ENCODE data around the gene MS4A10. TPM values are rescaled to one million over a fixed set of nuclear protein-coding genes. Genes with fewer than 3 reads are reported as not detected.

MS4A10 gene
- total and polyA plus RNA-seq, 9 of the 15 experiments (the other 6 are each of a cell fraction or from before 2014, with no cell fraction given): not detected

- TF ChIP-seq ZNF707 (CRISPR knock-in tag; conservative IDR thresholded peaks at IDR 0.05): no peak
- TF ChIP-seq, protein P1, sequence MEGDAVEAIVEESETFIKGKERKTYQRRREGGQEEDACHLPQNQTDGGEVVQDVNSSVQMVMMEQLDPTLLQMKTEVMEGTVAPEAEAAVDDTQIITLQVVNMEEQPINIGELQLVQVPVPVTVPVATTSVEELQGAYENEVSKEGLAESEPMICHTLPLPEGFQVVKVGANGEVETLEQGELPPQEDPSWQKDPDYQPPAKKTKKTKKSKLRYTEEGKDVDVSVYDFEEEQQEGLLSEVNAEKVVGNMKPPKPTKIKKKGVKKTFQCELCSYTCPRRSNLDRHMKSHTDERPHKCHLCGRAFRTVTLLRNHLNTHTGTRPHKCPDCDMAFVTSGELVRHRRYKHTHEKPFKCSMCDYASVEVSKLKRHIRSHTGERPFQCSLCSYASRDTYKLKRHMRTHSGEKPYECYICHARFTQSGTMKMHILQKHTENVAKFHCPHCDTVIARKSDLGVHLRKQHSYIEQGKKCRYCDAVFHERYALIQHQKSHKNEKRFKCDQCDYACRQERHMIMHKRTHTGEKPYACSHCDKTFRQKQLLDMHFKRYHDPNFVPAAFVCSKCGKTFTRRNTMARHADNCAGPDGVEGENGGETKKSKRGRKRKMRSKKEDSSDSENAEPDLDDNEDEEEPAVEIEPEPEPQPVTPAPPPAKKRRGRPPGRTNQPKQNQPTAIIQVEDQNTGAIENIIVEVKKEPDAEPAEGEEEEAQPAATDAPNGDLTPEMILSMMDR (IDR thresholded peaks at IDR 0.05 in 2 of 3, conservative IDR thresholded peaks at IDR 0.05 in 1 of 3; ENCODE audit: insufficient read depth in 2 of 3, low read depth in 1 of 3, low read length in 3 of 3): peak; percentile 76 to 89 (median 82)
Observed at GRCh38 chr11:60767388-60767811, 17.7 kb upstream of the MS4A10 start (continued).

DNA sequence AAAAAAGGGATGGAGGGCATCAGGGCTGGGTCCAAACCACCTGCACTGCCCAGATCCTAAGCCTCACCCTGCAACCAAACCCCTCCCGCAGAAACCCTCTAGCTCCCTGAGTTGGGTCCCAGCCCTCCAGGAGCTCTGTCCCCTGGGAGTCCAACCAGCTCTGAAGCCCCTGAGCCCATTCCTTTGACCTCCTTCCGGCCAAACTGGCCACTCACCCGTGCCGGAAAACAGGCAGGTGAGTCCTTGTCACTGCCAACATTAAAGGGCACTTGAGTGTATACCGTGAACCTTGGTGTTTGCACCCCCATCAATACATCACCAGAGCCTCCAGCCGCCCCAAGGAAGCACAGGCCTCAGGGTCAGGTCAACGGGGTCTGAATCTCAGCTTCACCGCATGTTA is 16.9 kb upstream of the MS4A10 start:
- Histone ChIP-seq H3K27me3 (ENCODE audit: control insufficient read depth in 2 of 2, insufficient read depth in 2 of 2, low read length in 2 of 2) (peaks cover 43 to 82% of the 10 kb centered on the region in 2 experiments), H2AFZ (ENCODE audit: low read depth, low read length) (no peak overlapping the region), H4K20me1 (replicated peaks; ENCODE audit: control insufficient read depth, insufficient read depth, low read length) (peaks cover 6% of the 10 kb centered on the region; the same call in 1 of the 2 replicates), H3K4me2 (ENCODE audit: insufficient read depth, low read length) (no peak overlapping the region), H3K79me2 (ENCODE audit: control insufficient read depth, insufficient read depth, low read length) (no peaks in the 10 kb centered on the region), H3K9me1 (ENCODE audit: control insufficient read depth, insufficient read depth, low read length) (no peaks in the 10 kb centered on the region), H3K36me3 (ENCODE audit: control insufficient read depth, insufficient read depth, low read length) (no peaks in the 10 kb centered on the region), H3K27ac (ENCODE audit: extremely low read depth, low read depth, low read length) (no peak overlapping the region), H3K4me3 (no peak overlapping the region), H3K4me1 (replicated peaks in 1 of 2; ENCODE audit: control insufficient read depth in 2 of 2, insufficient read depth in 2 of 2, low read length in 2 of 2) (peaks cover 0 to 14% of the 10 kb centered on the region in 2 experiments; a peak in 1 of 5 replicates), H3K9me3 (replicated peaks; ENCODE audit: control insufficient read depth, insufficient read depth, low read depth, low read length) (no peaks in the 10 kb centered on the region), H3K9ac (ENCODE audit: insufficient read depth in 1 of 2, low read depth in 2 of 2, low read length in 2 of 2) (no peak overlapping the region)
- POLR2A ChIA-PET: interaction anchor here (1.5 kb wide), 1 partner anchor 31 kb away, joined by 3 read pairs; no protein-coding TSS in a partner anchor
- WGBS (ENCODE audit: insufficient coverage, low coverage, missing lambda C conversion rate): 7% methylated on average over 8 of the region's 8 CpGs
- intact Hi-C loops (cut with micrococcal nuclease): no loop called here
- CTCF ChIA-PET (ENCODE audit: low intra/inter-chr PET ratio): no interaction called here
- ATAC-seq (no peak), DNase-seq (ENCODE audit: extremely low read depth in 1 of 4, low spot score in 3 of 4) (no peak), FAIRE-seq (no peak)
- no TSS peak for BruUV-seq (replicated peaks)
- in situ Hi-C loops (cut with MboI): no loop called here
- no peak for TF ChIP-seq RNF219 (CRISPR knock-in tag; IDR thresholded peaks at IDR 0.05)
- no peak for TF ChIP-seq SAFB (IDR thresholded peaks at IDR 0.05; ENCODE audit: borderline replicate concordance, low read depth, low read length)
- no peak for TF ChIP-seq ZFPM2 (CRISPR knock-in tag; IDR thresholded peaks at IDR 0.05)
- TF ChIP-seq PHB2 (IDR thresholded peaks at IDR 0.05; ENCODE audit: low read depth): no peak
- TF ChIP-seq NONO (IDR thresholded peaks at IDR 0.05; ENCODE audit: low read depth in 2 of 2, low read length in 1 of 2): no peak
- no peak for TF ChIP-seq PTBP1 (IDR thresholded peaks at IDR 0.05; ENCODE audit: low read depth, low read length)
- no peak for TF ChIP-seq MEF2A (IDR thresholded peaks at IDR 0.05; ENCODE audit: control insufficient read depth, low read depth, low read length)
- TF ChIP-seq ATF2 (CRISPR knock-in tag; IDR thresholded peaks at IDR 0.05): no peak
- no peak for TF ChIP-seq NCOA6 (IDR thresholded peaks at IDR 0.05)
- TF ChIP-seq ZNF146 (CRISPR knock-in tag; IDR thresholded peaks at IDR 0.05; ENCODE audit: unreplicated experiment): no peak
- no peak for TF ChIP-seq SMAD1 (IDR thresholded peaks at IDR 0.05; ENCODE audit: low read depth, low read length, partially characterized antibody)
- TF ChIP-seq, protein P2, sequence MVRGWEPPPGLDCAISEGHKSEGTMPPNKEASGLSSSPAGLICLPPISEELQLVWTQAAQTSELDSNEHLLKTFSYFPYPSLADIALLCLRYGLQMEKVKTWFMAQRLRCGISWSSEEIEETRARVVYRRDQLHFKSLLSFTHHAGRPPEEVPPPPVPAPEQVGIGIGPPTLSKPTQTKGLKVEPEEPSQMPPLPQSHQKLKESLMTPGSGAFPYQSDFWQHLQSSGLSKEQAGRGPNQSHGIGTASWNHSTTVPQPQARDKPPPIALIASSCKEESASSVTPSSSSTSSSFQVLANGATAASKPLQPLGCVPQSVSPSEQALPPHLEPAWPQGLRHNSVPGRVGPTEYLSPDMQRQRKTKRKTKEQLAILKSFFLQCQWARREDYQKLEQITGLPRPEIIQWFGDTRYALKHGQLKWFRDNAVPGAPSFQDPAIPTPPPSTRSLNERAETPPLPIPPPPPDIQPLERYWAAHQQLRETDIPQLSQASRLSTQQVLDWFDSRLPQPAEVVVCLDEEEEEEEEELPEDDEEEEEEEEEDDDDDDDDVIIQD (CRISPR knock-in tag; IDR thresholded peaks at IDR 0.05): no peak
